ENCODE measurements around the gene ZMYND19.
"Not testable (repeated sequence)": the region's sequence is repeated elsewhere in the genome, so short reads cannot be mapped to it uniquely, and the experiment has no call there.

The ZMYND19 gene

GRCh38 chr9:137583957-137584356, 6.4 kb downstream of the ZMYND19 start:
- DNase-seq: no peak

GRCh38 chr9:137583347-137583746, 7.0 kb downstream of the ZMYND19 start:
- DNase-seq: no peak

- DNase-seq: no peak
These were observed 7.9 kb downstream of the ZMYND19 start for GRCh38 chr9:137582286-137582860.

- no peak for DNase-seq
These were observed 8.7 kb downstream of the ZMYND19 start for GRCh38 chr9:137581361-137582285.

- DNase-seq: no peak
These were observed 9.4 kb downstream of the ZMYND19 start for GRCh38 chr9:137580954-137581322.

GRCh38 chr9:137580209-137580953, 9.9 kb downstream of the ZMYND19 start:
- no peak for DNase-seq

GRCh38 chr9:137579259-137579604, 11.1 kb downstream of the ZMYND19 start:
- DNase-seq: no peak

GRCh38 chr9:137578518-137579258, 11.6 kb downstream of the ZMYND19 start, which contains the start of gene DPH7:
Gene DPH7 (minus strand): TSS chr9:137578925. CDS start chr9:137578777, 148 bp downstream.
- DNase-seq: peak; percentile 98

- DNase-seq: no peak
These were observed 14.4 kb downstream of the ZMYND19 start for GRCh38 chr9:137575716-137576411.

- DNase-seq: no peak
These were observed 15.0 kb downstream of the ZMYND19 start for GRCh38 chr9:137575364-137575715.

GRCh38 chr9:137574192-137574591, 16.1 kb downstream of the ZMYND19 start:
- no peak for DNase-seq

- no peak for DNase-seq
These were observed 19.7 kb downstream of the ZMYND19 start for GRCh38 chr9:137570566-137570965.

GRCh38 chr9:137569609-137570203, 20.6 kb downstream of the ZMYND19 start:
- DNase-seq: no peak

GRCh38 chr9:137568445-137568844, 21.9 kb downstream of the ZMYND19 start:
- DNase-seq: not testable (repeated sequence)

- DNase-seq: no peak
These were observed 25.4 kb downstream of the ZMYND19 start for GRCh38 chr9:137564817-137565411.

GRCh38 chr9:137564134-137564533, 26.2 kb downstream of the ZMYND19 start:
- no peak for DNase-seq

- DNase-seq: no peak
These were observed 32.2 kb downstream of the ZMYND19 start for GRCh38 chr9:137558127-137558526.

GRCh38 chr9:137556069-137556838, 34.1 kb downstream of the ZMYND19 start:
- no peak for DNase-seq

- no peak for DNase-seq
These were observed 35.1 kb downstream of the ZMYND19 start for GRCh38 chr9:137555179-137555578.

GRCh38 chr9:137554349-137554748, 36.0 kb downstream of the ZMYND19 start:
- DNase-seq: no peak

GRCh38 chr9:137553654-137554053, 36.7 kb downstream of the ZMYND19 start:
- DNase-seq: not testable (repeated sequence)

Data from activated CD8-positive, alpha-beta memory T cell treated with anti-CD3 and anti-CD28 coated beads, Interleukin-2, amount 50 U/mL, for 4 hours (primary cell).